ENCODE results near the gene FAM114A1.
"Not testable (repeated sequence)": the region's sequence is repeated elsewhere in the genome, so short reads cannot be mapped to it uniquely, and the experiment has no call there.

Gene FAM114A1

DNA sequence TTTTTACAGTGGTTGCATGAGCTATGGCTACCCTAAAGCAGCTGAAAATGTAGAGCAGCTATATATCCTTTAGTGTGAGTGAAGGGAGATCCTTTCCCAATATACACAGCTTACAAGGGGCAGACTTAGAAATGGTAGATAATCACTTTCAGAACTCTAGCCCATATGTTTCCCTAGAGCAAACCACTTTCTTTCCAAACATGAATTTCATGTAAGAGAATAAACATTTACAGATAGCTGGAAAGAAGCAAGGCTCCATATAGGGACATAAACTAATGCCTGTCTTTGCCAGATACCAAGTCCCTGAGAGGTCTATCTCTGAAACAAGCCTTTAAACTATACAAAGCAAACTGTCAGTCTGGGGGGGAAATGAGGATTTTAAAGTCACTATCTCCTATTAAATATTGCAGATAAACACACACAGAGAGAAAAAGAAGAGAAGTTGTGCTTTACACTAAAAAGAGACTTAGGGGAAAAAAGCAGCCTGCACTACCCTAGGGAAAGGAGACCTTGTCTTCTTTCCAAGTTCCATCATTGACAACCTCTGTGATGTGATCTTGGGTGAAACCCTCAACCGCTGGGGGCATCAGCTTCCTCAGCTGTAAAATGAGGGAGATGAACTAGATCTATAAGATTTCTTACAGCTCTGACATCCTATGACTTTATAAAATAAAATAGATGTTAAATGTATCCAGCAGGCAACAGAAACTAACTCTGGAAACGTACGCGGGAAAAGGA, 91.0 kb downstream of the FAM114A1 start:
- Histone ChIP-seq H3K36me3 (ENCODE audit: control insufficient read depth, insufficient read depth, low read length) (no peaks in the 10 kb centered on the region), H3K4me3 (replicated peaks; ENCODE audit: low read depth, low read length) (no peak overlapping the region), H3K27me3 (replicated peaks; ENCODE audit: control insufficient read depth, insufficient read depth, low read length) (no peaks in the 10 kb centered on the region)
- no peak for DNase-seq (ENCODE audit: extremely low read depth, insufficient read length)
- no peak for TF ChIP-seq CTCF (IDR thresholded peaks at IDR 0.05; ENCODE audit: insufficient read depth, low read length, poor library complexity, severe bottlenecking)

DNA sequence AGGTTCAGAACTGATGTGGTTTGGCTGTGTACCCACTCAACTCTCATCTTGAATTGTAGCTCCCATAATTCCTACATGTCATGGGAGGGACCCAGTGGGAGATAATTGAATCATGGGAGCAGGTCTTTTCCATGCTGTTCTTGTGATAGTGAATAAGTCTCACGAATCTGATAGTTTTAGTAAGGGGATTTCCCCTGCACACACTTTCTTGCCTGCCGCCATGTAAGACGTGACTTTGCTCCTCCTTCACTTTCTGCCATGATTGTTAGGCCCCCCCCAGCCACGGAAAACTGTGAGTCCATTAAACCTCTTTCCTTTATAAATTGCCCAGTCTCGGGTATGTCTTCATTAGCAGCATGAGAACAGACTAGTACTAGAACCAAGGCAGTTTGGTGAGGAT, 91.6 kb downstream of the FAM114A1 start:
- not testable (repeated sequence) for H3K36me3 ChIP-seq (ENCODE audit: control insufficient read depth, insufficient read depth, low read length); DNase-seq (ENCODE audit: extremely low read depth, insufficient read length); H3K27me3 ChIP-seq (replicated peaks; ENCODE audit: control insufficient read depth, insufficient read depth, low read length); H3K4me3 ChIP-seq (replicated peaks; ENCODE audit: low read depth, low read length)

GRCh38 chr4:38964942-38965775, 97.6 kb downstream of the FAM114A1 start:
- H3K36me3 ChIP-seq (ENCODE audit: control insufficient read depth, insufficient read depth, low read length), result peaks cover 2% of the 10 kb centered on the region; the same call in 1 of the 2 replicates
- no peak for TF ChIP-seq CTCF (IDR thresholded peaks at IDR 0.05; ENCODE audit: insufficient read depth, low read length, poor library complexity, severe bottlenecking)
- no peaks in the 10 kb centered on the region for H3K27me3 ChIP-seq (replicated peaks; ENCODE audit: control insufficient read depth, insufficient read depth, low read length)
- no peak overlapping the region for H3K4me3 ChIP-seq (replicated peaks; ENCODE audit: low read depth, low read length)
- no peak for DNase-seq (ENCODE audit: extremely low read depth, insufficient read length)

GRCh38 chr4:38965866-38966265, 98.3 kb downstream of the FAM114A1 start:
- no peak overlapping the region for H3K4me3 ChIP-seq (replicated peaks; ENCODE audit: low read depth, low read length)
- no peak for DNase-seq (ENCODE audit: extremely low read depth, insufficient read length)
- no peak for TF ChIP-seq CTCF (IDR thresholded peaks at IDR 0.05; ENCODE audit: insufficient read depth, low read length, poor library complexity, severe bottlenecking)
- peaks cover 2% of the 10 kb centered on the region; the same call in 1 of the 2 replicates for H3K36me3 ChIP-seq (ENCODE audit: control insufficient read depth, insufficient read depth, low read length)
- H3K27me3 ChIP-seq (replicated peaks; ENCODE audit: control insufficient read depth, insufficient read depth, low read length), result no peaks in the 10 kb centered on the region

- DNase-seq (ENCODE audit: extremely low read depth, insufficient read length), result no peak
- peaks cover 2% of the 10 kb centered on the region for H3K36me3 ChIP-seq (ENCODE audit: control insufficient read depth, insufficient read depth, low read length)
- no peaks in the 10 kb centered on the region for H3K27me3 ChIP-seq (replicated peaks; ENCODE audit: control insufficient read depth, insufficient read depth, low read length)
- H3K4me3 ChIP-seq (replicated peaks; ENCODE audit: low read depth, low read length), result no peak overlapping the region
- no peak for TF ChIP-seq CTCF (IDR thresholded peaks at IDR 0.05; ENCODE audit: insufficient read depth, low read length, poor library complexity, severe bottlenecking)
Observed at GRCh38 chr4:38967260-38968095, 99.9 kb downstream of the FAM114A1 start.

Measured in GM06990 (cell line).